Activated CD4-positive, alpha-beta memory T cell treated with anti-CD3 and anti-CD28 coated beads, Interleukin-2, amount 10 ng/mL, durations not matched to agents 7 days and 5 days (primary cell): Measurements from ENCODE around the gene CEACAM7. TPM values are rescaled to one million over a fixed set of nuclear protein-coding genes. Genes with fewer than 3 reads are reported as not detected.

ENCODE experiments used
- CTCF ChIA-PET: fragments of 350-600 bp; sonication (Branson Sonifier 250); formaldehyde crosslinking; loops from one replicate; lab custom pipeline; 2021; ENCODE audit warnings: antibody characterized with exemption, inconsistent platforms; lab: Charles Lee
- POLR2A ChIA-PET: fragments of 350-600 bp; sonication (Branson Sonifier 250); formaldehyde crosslinking; loops from one replicate; lab custom pipeline; 2021; ENCODE audit warnings: antibody characterized with exemption; lab: Charles Lee
- DNase-seq: peaks from one replicate; pipeline ENCODE4 v3.0.0-alpha.2; 2020
- H3K27ac Mint-ChIP-seq: one replicate; pipeline ENCODE4 v1.8.0; 2021; ENCODE audit warnings: mild to moderate bottlenecking, mixed read lengths
- H3K27me3 Mint-ChIP-seq: one replicate; pipeline ENCODE4 v1.8.0; 2021; ENCODE audit warnings: mixed read lengths
- H3K36me3 Mint-ChIP-seq: one replicate; pipeline ENCODE4 v1.8.0; 2021; ENCODE audit warnings: low read depth, mixed read lengths
- H3K4me1 Mint-ChIP-seq: one replicate; pipeline ENCODE4 v1.8.0; 2021; ENCODE audit warnings: mixed read lengths
- H3K4me3 Mint-ChIP-seq: one replicate; pipeline ENCODE4 v1.8.0; 2021; ENCODE audit warnings: mild to moderate bottlenecking, mixed read lengths
- H3K9me3 Mint-ChIP-seq: one replicate; pipeline ENCODE4 v1.8.0; 2021; ENCODE audit warnings: mixed read lengths
- total RNA-seq, 2 experiments: library from RNA; stranded (reverse); gene quantifications; one replicate each; pipeline ENCODE4 v1.2.3, GENCODE V29; 2021

CEACAM7 gene
- total RNA-seq, 2 experiments from 2014 or later, result not detected

GRCh38 chr19:41627966-41628675, 59.9 kb downstream of the CEACAM7 start:
- Mint-ChIP-seq H3K4me3 (no peak overlapping the region), H3K27me3 (peaks cover 35% of the 10 kb centered on the region), H3K9me3 (peaks cover 10% of the 10 kb centered on the region), H3K27ac (no peak overlapping the region), H3K36me3 (peaks cover 4% of the 10 kb centered on the region), H3K4me1 (no peaks in the 10 kb centered on the region)
- ChIA-PET CTCF (interaction anchor here (0.5 kb wide), 1 partner anchor 73 kb away, joined by 3 read pairs; no protein-coding TSS in a partner anchor), POLR2A (no interaction called here)
- no peak for DNase-seq

- no peak for DNase-seq
Measured at GRCh38 chr19:41626877-41627276, 61.2 kb downstream of the CEACAM7 start, which contains the start of gene CEACAM4. CEACAM4 (minus strand) TSS chr19:41627074; CDS start chr19:41626963, 111 bp downstream.

GRCh38 chr19:41626278-41626677, 61.8 kb downstream of the CEACAM7 start:
- Mint-ChIP-seq H3K27me3 (peaks cover 30% of the 10 kb centered on the region), H3K4me1 (no peaks in the 10 kb centered on the region), H3K36me3 (peaks cover 2% of the 10 kb centered on the region), H3K4me3 (no peak overlapping the region), H3K27ac (no peak overlapping the region), H3K9me3 (peaks cover 7% of the 10 kb centered on the region)
- CTCF ChIA-PET, result no interaction called here
- DNase-seq, result no peak
- POLR2A ChIA-PET, result no interaction called here

More at GRCh38 chr19:41626877-41627276, 61.2 kb downstream of the CEACAM7 start, which contains the start of gene CEACAM4:
- Mint-ChIP-seq H3K4me1 (no peaks in the 10 kb centered on the region), H3K4me3 (no peak within 1 kb of the TSS), H3K27ac (no peak within 1 kb of the TSS), H3K9me3 (peaks cover 10% of the 10 kb centered on the region), H3K36me3 (peaks cover 4% of the 10 kb centered on the region), H3K27me3 (peaks cover 33% of the 10 kb centered on the region)
- ChIA-PET POLR2A (no interaction called here), CTCF (no interaction called here)

- CTCF ChIA-PET, result interaction anchor here (0.9 kb wide), 2 partner anchors 16 to 128 kb away, joined by 3 to 4 read pairs; no protein-coding TSS in a partner anchor
- Mint-ChIP-seq H3K4me3 (no peak overlapping the region), H3K27me3 (peaks cover 25% of the 10 kb centered on the region), H3K9me3 (no peaks in the 10 kb centered on the region), H3K4me1 (no peaks in the 10 kb centered on the region), H3K27ac (no peak overlapping the region), H3K36me3 (no peaks in the 10 kb centered on the region)
- DNase-seq, result no peak
- POLR2A ChIA-PET, result no interaction called here
Measured at GRCh38 chr19:41624937-41625336, 63.1 kb downstream of the CEACAM7 start.

GRCh38 chr19:41624515-41624914, 63.6 kb downstream of the CEACAM7 start:
- Mint-ChIP-seq H3K4me3 (no peak overlapping the region), H3K4me1 (no peaks in the 10 kb centered on the region), H3K9me3 (no peaks in the 10 kb centered on the region), H3K36me3 (no peaks in the 10 kb centered on the region), H3K27me3 (peaks cover 23% of the 10 kb centered on the region), H3K27ac (no peak overlapping the region)
- ChIA-PET CTCF (interaction anchor here (0.9 kb wide), 2 partner anchors 17 to 129 kb away, joined by 3 to 4 read pairs; no protein-coding TSS in a partner anchor), POLR2A (no interaction called here)
- no peak for DNase-seq

GRCh38 chr19:41623360-41623759, 64.7 kb downstream of the CEACAM7 start:
- no peak for DNase-seq
- H3K27me3 Mint-ChIP-seq, result peaks cover 17% of the 10 kb centered on the region
- no peaks in the 10 kb centered on the region for H3K9me3 Mint-ChIP-seq
- POLR2A ChIA-PET, result no interaction called here
- H3K36me3 Mint-ChIP-seq, result no peaks in the 10 kb centered on the region
- no peak overlapping the region for H3K27ac Mint-ChIP-seq
- H3K4me3 Mint-ChIP-seq, result no peak overlapping the region
- H3K4me1 Mint-ChIP-seq, result no peaks in the 10 kb centered on the region
- CTCF ChIA-PET, result no interaction called here

Other genes starting within 250 kb of the CEACAM7 start
- 10 to 100 TPM; 36.0 to 38.4 TPM for gene DMAC2, start 248.4 kb downstream of the CEACAM7 start, total RNA-seq
- not detected for gene ERICH4, start 245.1 kb downstream of the CEACAM7 start, total RNA-seq
- gene CEACAM21, start 112.1 kb downstream of the CEACAM7 start, total RNA-seq, result 10 to 100 TPM; 77.0 to 77.8 TPM
- gene CEACAM4, start 61.2 kb downstream of the CEACAM7 start, total RNA-seq, result not detected
- gene CEACAM5, start 20.4 kb upstream of the CEACAM7 start, total RNA-seq, result not detected
- gene CEACAM6, start 67.3 kb upstream of the CEACAM7 start, total RNA-seq, result not detected
- not detected for gene CEACAM3, start 108.3 kb upstream of the CEACAM7 start, total RNA-seq
- not detected for gene LYPD4, start 156.4 kb upstream of the CEACAM7 start, total RNA-seq
- gene DMRTC2, start 156.8 kb upstream of the CEACAM7 start, total RNA-seq, result not detected
- gene RPS19, start 172.0 kb upstream of the CEACAM7 start, total RNA-seq, result 1,000 to 10,000 TPM; 2,625 to 2,652 TPM
- gene CD79A, start 189.0 kb upstream of the CEACAM7 start, total RNA-seq, result under 1 TPM; 0.35 to 0.38 TPM
- gene ARHGEF1, start 194.9 kb upstream of the CEACAM7 start, total RNA-seq, result 100 to 1,000 TPM; 657 TPM
- gene ERFL, start 240.2 kb upstream of the CEACAM7 start, total RNA-seq, result 1 to 10 TPM; 1.5 to 1.7 TPM